GM23338 (cell line): ENCODE data around the gene BCO1. TPM values are rescaled to one million over a fixed set of nuclear protein-coding genes. Genes with fewer than 3 reads are reported as not detected.

ENCODE experiments used
- ATAC-seq: fragments of 200-7000 bp; cut with Tn5 transposase; 3 replicates; pipeline ENCODE4 v1.9.1; 2020
- DNase-seq: peaks from one replicate; pipeline ENCODE4 v3.0.0-alpha.2; 2015; ENCODE audit warnings: low spot score
- H2AFZ ChIP-seq: fragments of 200-600 bp; sonication (generic); 2 replicates; pipeline ENCODE4 v1.8.0; 2016; ENCODE audit warnings: antibody characterized with exemption, mild to moderate bottlenecking, moderate library complexity
- H3F3A ChIP-seq: fragments of 200-600 bp; sonication (generic); replicated peaks from 2 replicates; pipeline ENCODE4 v1.8.0; 2017; ENCODE audit warnings: antibody characterized with exemption, mixed run types, low read depth
- H3K27ac ChIP-seq: fragments of 200-600 bp; sonication (generic); 2 replicates; pipeline ENCODE4 v1.6.1; 2016; ENCODE audit warnings: low read depth
- H3K27me3 ChIP-seq: fragments of 200-600 bp; sonication (generic); 2 replicates; pipeline ENCODE4 v1.8.0; 2016; ENCODE audit warnings: mild to moderate bottlenecking, mixed run types, moderate library complexity; ENCODE audit not compliant: insufficient read depth
- H3K36me3 ChIP-seq: fragments of 200-600 bp; sonication (generic); 2 replicates; pipeline ENCODE4 v1.8.0; 2016; ENCODE audit warnings: mild to moderate bottlenecking; ENCODE audit not compliant: insufficient read depth
- H3K4me1 ChIP-seq: fragments of 200-600 bp; sonication (generic); 2 replicates; pipeline ENCODE4 v1.8.0; 2016; ENCODE audit warnings: mild to moderate bottlenecking, moderate library complexity; ENCODE audit not compliant: insufficient read depth
- H3K4me2 ChIP-seq: fragments of 200-600 bp; sonication (generic); 2 replicates; pipeline ENCODE4 v1.7.1; 2017; ENCODE audit warnings: mixed run types
- H3K4me3 ChIP-seq: fragments of 200-600 bp; sonication (generic); 2 replicates; pipeline ENCODE4 v1.6.1; 2016; ENCODE audit warnings: mixed run types
- H3K79me2 ChIP-seq: fragments of 200-600 bp; sonication (generic); replicated peaks from 2 replicates; pipeline ENCODE4 v1.8.0; 2017; ENCODE audit warnings: mild to moderate bottlenecking; ENCODE audit not compliant: insufficient read depth
- H3K9me2 ChIP-seq: fragments of 200-600 bp; sonication (generic); 2 replicates; pipeline ENCODE4 v1.8.0; 2017; ENCODE audit not compliant: insufficient read depth
- H4K20me1 ChIP-seq: fragments of 200-600 bp; sonication (generic); replicated peaks from 2 replicates; pipeline ENCODE4 v1.8.0; 2017; ENCODE audit warnings: mild to moderate bottlenecking; ENCODE audit not compliant: insufficient read depth
- H3K27ac Mint-ChIP-seq: 2 replicates; pipeline ENCODE4 v1.8.0; 2020; ENCODE audit warnings: inconsistent platforms, mild to moderate bottlenecking, moderate library complexity, mixed read lengths
- H3K27me3 Mint-ChIP-seq: 3 replicates; pipeline ENCODE4 v1.8.0; 2022; ENCODE audit warnings: low read depth, mild to moderate bottlenecking, moderate library complexity, mixed read lengths, inconsistent platforms; ENCODE audit not compliant: insufficient read depth, poor library complexity
- H3K36me3 Mint-ChIP-seq: 3 replicates; pipeline ENCODE4 v1.8.0; 2021; ENCODE audit warnings: low read depth, mild to moderate bottlenecking, inconsistent platforms, moderate library complexity, mixed read lengths
- H3K4me1 Mint-ChIP-seq: 3 replicates; pipeline ENCODE4 v1.8.0; 2020; ENCODE audit warnings: mild to moderate bottlenecking, inconsistent platforms, mixed read lengths
- H3K4me3 Mint-ChIP-seq: 3 replicates; pipeline ENCODE4 v1.8.0; 2021; ENCODE audit warnings: moderate library complexity, mild to moderate bottlenecking, inconsistent platforms, mixed read lengths
- H3K9me3 Mint-ChIP-seq: 3 replicates; pipeline ENCODE4 v1.8.0; 2020; ENCODE audit warnings: moderate library complexity, mild to moderate bottlenecking, inconsistent platforms, mixed read lengths
- CREB1 ChIP-seq: fragments of 250-450 bp; sonication (Bioruptor Pico); IDR thresholded peaks from 2 replicates; pipeline ENCODE4 v1.5.0; 2020; ENCODE audit warnings: low read depth, mild to moderate bottlenecking, moderate library complexity
- EZH2 ChIP-seq: fragments of 200-600 bp; sonication (generic); IDR thresholded peaks from one replicate; pipeline ENCODE4 v1.8.0; 2017; ENCODE audit warnings: antibody characterized with exemption, mild to moderate bottlenecking, low read depth; ENCODE audit not compliant: unreplicated experiment
- EZH2phosphoT487 ChIP-seq: fragments of 200-600 bp; sonication (generic); IDR thresholded peaks from one replicate; pipeline ENCODE4 v1.8.1; 2018; ENCODE audit warnings: antibody characterized with exemption; ENCODE audit not compliant: unreplicated experiment
- JUNB ChIP-seq: IDR thresholded peaks from one replicate; pipeline ENCODE4 v1.6.1; 2016; ENCODE audit warnings: antibody characterized with exemption; ENCODE audit not compliant: unreplicated experiment
- NANOG ChIP-seq: IDR thresholded peaks from 2 replicates; pipeline ENCODE4 v1.6.1; 2016; ENCODE audit warnings: antibody characterized with exemption, borderline replicate concordance
- POLR2AphosphoS5 ChIP-seq: IDR thresholded peaks from 2 replicates; pipeline ENCODE4 v1.6.1; 2016; ENCODE audit warnings: antibody characterized with exemption, low read depth
- REST ChIP-seq: IDR thresholded peaks from one replicate; pipeline ENCODE4 v1.6.1; 2018; ENCODE audit warnings: antibody characterized with exemption; ENCODE audit not compliant: unreplicated experiment
- STAT1 ChIP-seq: IDR thresholded peaks from one replicate; pipeline ENCODE4 v1.6.1; 2016; ENCODE audit warnings: antibody characterized with exemption; ENCODE audit not compliant: unreplicated experiment
- ZNF114 ChIP-seq: fragments of 250-450 bp; sonication (Bioruptor Pico); IDR thresholded peaks from 2 replicates; pipeline ENCODE4 v1.5.0; 2020; ENCODE audit warnings: mild to moderate bottlenecking, moderate library complexity
- ZNF331 ChIP-seq: fragments of 250-450 bp; sonication (Bioruptor Pico); IDR thresholded peaks from 2 replicates; pipeline ENCODE4 v1.5.0; 2020; ENCODE audit warnings: low read depth, mild to moderate bottlenecking, moderate library complexity
- polyA plus RNA-seq: library from polyadenylated mRNA; unstranded; fragments of >200 nt; fragmentation: Nextera tagmentation; extraction: Ambion mirVana; gene quantifications from 2 replicates; pipeline ENCODE4 v1.2.1, GENCODE V29; 2016
- total RNA-seq: library from RNA; depleted of rRNA; stranded (reverse); fragments of >200 nt; shearing (Covaris generic); gene quantifications from 2 replicates; pipeline ENCODE4 v1.2.3, GENCODE V29; 2014
- TF ChIP-seq, protein P1 (sequence below), 2 experiments: fragments of 200-600 bp in 1 of 2; sonication (generic) in 1 of 2; conservative IDR thresholded peaks; 2 replicates each; pipeline versions ENCODE4 v1.5.1 to v1.6.1; 2016 to 2017; ENCODE audit warnings: antibody characterized with exemption in 2 of 2, low read depth in 2 of 2, mild to moderate bottlenecking in 2 of 2, moderate library complexity in 1 of 2
- TF ChIP-seq, protein P2 (sequence below): fragments of 250-450 bp; sonication (Bioruptor Pico); IDR thresholded peaks from 2 replicates; pipeline ENCODE4 v1.5.0; 2020; ENCODE audit warnings: mild to moderate bottlenecking, moderate library complexity

Gene BCO1
- total and polyA plus RNA-seq, 2 experiments from 2014 or later, result 0.28 TPM; not detected in 1

DNA sequence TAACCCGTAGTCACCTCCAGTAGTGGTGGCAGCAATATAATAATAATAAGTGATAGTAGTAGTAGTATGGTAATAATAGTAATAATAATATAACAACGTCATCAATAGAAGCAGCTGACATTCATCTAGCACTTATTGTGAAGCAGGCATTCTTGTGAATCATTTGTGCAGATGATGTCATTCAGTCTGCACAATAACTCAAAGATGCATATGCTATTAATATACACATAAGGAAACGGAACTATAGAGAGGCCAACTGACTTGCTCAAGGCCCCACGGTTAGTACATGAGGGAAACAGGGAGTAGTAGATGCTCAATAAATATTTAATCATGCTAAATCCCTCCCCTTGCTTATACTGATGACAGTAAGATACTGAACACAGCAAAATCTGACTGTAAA, 40.9 kb downstream of the BCO1 start:
- Mint-ChIP-seq H3K27me3 (no peaks in the 10 kb centered on the region), H3K4me3 (no peak overlapping the region), H3K27ac (no peak overlapping the region), H3K9me3 (no peaks in the 10 kb centered on the region), H3K4me1 (no peaks in the 10 kb centered on the region), H3K36me3 (no peaks in the 10 kb centered on the region)
- Histone ChIP-seq H4K20me1 (no peaks in the 10 kb centered on the region), H3K9me2 (peaks cover 4% of the 10 kb centered on the region; the same call in 1 of the 2 replicates), H2AFZ (no peak overlapping the region), H3K4me3 (no peak overlapping the region), H3K36me3 (no peaks in the 10 kb centered on the region), H3F3A (no peaks in the 10 kb centered on the region), H3K4me2 (no peak overlapping the region), H3K27ac (no peak overlapping the region), H3K79me2 (no peaks in the 10 kb centered on the region), H3K4me1 (no peaks in the 10 kb centered on the region), H3K27me3 (no peaks in the 10 kb centered on the region)
- ATAC-seq (no peak), DNase-seq (no peak)
- TF ChIP-seq, protein P1, sequence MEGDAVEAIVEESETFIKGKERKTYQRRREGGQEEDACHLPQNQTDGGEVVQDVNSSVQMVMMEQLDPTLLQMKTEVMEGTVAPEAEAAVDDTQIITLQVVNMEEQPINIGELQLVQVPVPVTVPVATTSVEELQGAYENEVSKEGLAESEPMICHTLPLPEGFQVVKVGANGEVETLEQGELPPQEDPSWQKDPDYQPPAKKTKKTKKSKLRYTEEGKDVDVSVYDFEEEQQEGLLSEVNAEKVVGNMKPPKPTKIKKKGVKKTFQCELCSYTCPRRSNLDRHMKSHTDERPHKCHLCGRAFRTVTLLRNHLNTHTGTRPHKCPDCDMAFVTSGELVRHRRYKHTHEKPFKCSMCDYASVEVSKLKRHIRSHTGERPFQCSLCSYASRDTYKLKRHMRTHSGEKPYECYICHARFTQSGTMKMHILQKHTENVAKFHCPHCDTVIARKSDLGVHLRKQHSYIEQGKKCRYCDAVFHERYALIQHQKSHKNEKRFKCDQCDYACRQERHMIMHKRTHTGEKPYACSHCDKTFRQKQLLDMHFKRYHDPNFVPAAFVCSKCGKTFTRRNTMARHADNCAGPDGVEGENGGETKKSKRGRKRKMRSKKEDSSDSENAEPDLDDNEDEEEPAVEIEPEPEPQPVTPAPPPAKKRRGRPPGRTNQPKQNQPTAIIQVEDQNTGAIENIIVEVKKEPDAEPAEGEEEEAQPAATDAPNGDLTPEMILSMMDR (conservative IDR thresholded peaks at IDR 0.05; ENCODE audit: low read depth in 2 of 2), result no peak
- TF ChIP-seq ZNF331 (no peak), EZH2phosphoT487 (no peak), CREB1 (CRISPR knock-in tag) (no peak), REST (no peak), NANOG (no peak), POLR2AphosphoS5 (no peak), STAT1 (no peak), EZH2 (no peak), ZNF114 (CRISPR knock-in tag) (no peak), JUNB (no peak)
- TF ChIP-seq, protein P2, sequence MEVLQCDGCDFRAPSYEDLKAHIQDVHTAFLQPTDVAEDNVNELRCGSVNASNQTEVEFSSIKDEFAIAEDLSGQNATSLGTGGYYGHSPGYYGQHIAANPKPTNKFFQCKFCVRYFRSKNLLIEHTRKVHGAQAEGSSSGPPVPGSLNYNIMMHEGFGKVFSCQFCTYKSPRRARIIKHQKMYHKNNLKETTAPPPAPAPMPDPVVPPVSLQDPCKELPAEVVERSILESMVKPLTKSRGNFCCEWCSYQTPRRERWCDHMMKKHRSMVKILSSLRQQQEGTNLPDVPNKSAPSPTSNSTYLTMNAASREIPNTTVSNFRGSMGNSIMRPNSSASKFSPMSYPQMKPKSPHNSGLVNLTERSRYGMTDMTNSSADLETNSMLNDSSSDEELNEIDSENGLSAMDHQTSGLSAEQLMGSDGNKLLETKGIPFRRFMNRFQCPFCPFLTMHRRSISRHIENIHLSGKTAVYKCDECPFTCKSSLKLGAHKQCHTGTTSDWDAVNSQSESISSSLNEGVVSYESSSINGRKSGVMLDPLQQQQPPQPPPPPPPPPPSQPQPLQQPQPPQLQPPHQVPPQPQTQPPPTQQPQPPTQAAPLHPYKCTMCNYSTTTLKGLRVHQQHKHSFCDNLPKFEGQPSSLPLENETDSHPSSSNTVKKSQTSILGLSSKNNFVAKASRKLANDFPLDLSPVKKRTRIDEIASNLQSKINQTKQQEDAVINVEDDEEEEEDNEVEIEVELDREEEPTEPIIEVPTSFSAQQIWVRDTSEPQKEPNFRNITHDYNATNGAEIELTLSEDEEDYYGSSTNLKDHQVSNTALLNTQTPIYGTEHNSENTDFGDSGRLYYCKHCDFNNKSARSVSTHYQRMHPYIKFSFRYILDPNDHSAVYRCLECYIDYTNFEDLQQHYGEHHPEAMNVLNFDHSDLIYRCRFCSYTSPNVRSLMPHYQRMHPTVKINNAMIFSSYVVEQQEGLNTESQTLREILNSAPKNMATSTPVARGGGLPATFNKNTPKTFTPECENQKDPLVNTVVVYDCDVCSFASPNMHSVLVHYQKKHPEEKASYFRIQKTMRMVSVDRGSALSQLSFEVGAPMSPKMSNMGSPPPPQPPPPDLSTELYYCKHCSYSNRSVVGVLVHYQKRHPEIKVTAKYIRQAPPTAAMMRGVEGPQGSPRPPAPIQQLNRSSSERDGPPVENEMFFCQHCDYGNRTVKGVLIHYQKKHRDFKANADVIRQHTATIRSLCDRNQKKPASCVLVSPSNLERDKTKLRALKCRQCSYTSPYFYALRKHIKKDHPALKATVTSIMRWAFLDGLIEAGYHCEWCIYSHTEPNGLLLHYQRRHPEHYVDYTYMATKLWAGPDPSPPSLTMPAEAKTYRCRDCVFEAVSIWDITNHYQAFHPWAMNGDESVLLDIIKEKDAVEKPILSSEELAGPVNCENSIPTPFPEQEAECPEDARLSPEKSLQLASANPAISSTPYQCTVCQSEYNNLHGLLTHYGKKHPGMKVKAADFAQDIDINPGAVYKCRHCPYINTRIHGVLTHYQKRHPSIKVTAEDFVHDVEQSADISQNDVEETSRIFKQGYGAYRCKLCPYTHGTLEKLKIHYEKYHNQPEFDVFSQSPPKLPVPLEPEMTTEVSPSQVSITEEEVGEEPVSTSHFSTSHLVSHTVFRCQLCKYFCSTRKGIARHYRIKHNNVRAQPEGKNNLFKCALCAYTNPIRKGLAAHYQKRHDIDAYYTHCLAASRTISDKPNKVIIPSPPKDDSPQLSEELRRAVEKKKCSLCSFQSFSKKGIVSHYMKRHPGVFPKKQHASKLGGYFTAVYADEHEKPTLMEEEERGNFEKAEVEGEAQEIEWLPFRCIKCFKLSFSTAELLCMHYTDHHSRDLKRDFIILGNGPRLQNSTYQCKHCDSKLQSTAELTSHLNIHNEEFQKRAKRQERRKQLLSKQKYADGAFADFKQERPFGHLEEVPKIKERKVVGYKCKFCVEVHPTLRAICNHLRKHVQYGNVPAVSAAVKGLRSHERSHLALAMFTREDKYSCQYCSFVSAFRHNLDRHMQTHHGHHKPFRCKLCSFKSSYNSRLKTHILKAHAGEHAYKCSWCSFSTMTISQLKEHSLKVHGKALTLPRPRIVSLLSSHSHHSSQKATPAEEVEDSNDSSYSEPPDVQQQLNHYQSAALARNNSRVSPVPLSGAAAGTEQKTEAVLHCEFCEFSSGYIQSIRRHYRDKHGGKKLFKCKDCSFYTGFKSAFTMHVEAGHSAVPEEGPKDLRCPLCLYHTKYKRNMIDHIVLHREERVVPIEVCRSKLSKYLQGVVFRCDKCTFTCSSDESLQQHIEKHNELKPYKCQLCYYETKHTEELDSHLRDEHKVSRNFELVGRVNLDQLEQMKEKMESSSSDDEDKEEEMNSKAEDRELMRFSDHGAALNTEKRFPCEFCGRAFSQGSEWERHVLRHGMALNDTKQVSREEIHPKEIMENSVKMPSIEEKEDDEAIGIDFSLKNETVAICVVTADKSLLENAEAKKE (CRISPR knock-in tag), result no peak
